Neural cell (in vitro differentiated cells): ENCODE measurements around the gene CHMP4B.

Source experiments
- EP300 ChIP-seq: fragments of 450-650 bp; conservative IDR thresholded peaks from 2 replicates; pipeline ENCODE4 v1.6.1; 2014; ENCODE audit warnings: antibody characterized with exemption, mild to moderate bottlenecking, moderate library complexity; ENCODE audit not compliant: poor library complexity, severe bottlenecking
- SMC3 ChIP-seq: fragments of 450-650 bp; conservative IDR thresholded peaks from 2 replicates; pipeline ENCODE4 v1.6.1; 2014; ENCODE audit warnings: antibody characterized with exemption, mild to moderate bottlenecking, moderate library complexity; ENCODE audit not compliant: poor library complexity
- TF ChIP-seq, protein P1 (sequence below): fragments of 450-650 bp; IDR thresholded peaks from 2 replicates; pipeline ENCODE4 v1.5.1; 2014; ENCODE audit warnings: antibody characterized with exemption, mild to moderate bottlenecking, moderate library complexity; ENCODE audit not compliant: poor library complexity, severe bottlenecking
- TF ChIP-seq, protein P2 (sequence below): IDR thresholded peaks from 2 replicates; pipeline ENCODE4 v1.6.1; 2012; ENCODE audit warnings: borderline replicate concordance

DNA sequence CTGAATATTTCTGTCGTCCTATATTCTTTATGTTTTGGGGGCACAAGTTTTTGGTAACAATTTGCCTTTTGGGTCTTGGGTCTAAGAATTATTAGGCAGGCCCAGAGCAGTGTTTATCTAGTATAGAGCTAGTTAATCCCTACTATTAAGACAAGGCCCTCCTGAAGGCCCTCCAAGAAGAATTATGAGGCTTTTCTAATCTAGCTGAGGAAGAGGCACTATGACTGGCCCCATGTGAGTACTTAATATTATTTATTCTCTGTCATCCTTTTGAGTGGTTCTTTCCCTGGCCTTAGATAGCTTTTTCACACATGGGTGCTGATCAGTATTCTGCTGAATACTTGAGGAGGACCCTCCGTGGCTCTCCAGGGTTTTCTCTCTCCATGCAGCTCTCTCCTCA is 25.1 kb downstream of the CHMP4B start:
- TF ChIP-seq, protein P1, sequence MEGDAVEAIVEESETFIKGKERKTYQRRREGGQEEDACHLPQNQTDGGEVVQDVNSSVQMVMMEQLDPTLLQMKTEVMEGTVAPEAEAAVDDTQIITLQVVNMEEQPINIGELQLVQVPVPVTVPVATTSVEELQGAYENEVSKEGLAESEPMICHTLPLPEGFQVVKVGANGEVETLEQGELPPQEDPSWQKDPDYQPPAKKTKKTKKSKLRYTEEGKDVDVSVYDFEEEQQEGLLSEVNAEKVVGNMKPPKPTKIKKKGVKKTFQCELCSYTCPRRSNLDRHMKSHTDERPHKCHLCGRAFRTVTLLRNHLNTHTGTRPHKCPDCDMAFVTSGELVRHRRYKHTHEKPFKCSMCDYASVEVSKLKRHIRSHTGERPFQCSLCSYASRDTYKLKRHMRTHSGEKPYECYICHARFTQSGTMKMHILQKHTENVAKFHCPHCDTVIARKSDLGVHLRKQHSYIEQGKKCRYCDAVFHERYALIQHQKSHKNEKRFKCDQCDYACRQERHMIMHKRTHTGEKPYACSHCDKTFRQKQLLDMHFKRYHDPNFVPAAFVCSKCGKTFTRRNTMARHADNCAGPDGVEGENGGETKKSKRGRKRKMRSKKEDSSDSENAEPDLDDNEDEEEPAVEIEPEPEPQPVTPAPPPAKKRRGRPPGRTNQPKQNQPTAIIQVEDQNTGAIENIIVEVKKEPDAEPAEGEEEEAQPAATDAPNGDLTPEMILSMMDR, result no peak
- TF ChIP-seq SMC3 (no peak), EP300 (no peak)
- TF ChIP-seq, protein P2, sequence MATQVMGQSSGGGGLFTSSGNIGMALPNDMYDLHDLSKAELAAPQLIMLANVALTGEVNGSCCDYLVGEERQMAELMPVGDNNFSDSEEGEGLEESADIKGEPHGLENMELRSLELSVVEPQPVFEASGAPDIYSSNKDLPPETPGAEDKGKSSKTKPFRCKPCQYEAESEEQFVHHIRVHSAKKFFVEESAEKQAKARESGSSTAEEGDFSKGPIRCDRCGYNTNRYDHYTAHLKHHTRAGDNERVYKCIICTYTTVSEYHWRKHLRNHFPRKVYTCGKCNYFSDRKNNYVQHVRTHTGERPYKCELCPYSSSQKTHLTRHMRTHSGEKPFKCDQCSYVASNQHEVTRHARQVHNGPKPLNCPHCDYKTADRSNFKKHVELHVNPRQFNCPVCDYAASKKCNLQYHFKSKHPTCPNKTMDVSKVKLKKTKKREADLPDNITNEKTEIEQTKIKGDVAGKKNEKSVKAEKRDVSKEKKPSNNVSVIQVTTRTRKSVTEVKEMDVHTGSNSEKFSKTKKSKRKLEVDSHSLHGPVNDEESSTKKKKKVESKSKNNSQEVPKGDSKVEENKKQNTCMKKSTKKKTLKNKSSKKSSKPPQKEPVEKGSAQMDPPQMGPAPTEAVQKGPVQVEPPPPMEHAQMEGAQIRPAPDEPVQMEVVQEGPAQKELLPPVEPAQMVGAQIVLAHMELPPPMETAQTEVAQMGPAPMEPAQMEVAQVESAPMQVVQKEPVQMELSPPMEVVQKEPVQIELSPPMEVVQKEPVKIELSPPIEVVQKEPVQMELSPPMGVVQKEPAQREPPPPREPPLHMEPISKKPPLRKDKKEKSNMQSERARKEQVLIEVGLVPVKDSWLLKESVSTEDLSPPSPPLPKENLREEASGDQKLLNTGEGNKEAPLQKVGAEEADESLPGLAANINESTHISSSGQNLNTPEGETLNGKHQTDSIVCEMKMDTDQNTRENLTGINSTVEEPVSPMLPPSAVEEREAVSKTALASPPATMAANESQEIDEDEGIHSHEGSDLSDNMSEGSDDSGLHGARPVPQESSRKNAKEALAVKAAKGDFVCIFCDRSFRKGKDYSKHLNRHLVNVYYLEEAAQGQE, result no peak
